Right lobe of liver (tissue), 6 donors: ENCODE measurements around the gene CSNK2B. TPM values are rescaled to one million over a fixed set of nuclear protein-coding genes. Genes with fewer than 3 reads are reported as not detected.

ENCODE experiments used
- ATAC-seq, 4 donors: fragments of 200-7000 bp; cut with Tn5 transposase; one replicate each; pipeline ENCODE4 v1.9.1; 2020; ENCODE audit warnings: mild to moderate bottlenecking in 4 of 4, moderate library complexity in 4 of 4
- DNase-seq, 3 donors: peaks; one replicate each; pipeline ENCODE4 v3.0.0-alpha.2; 2020
- H3K27ac ChIP-seq, 3 donors: fragments of 200-600 bp; one replicate each; pipeline ENCODE4 v1.8.0; 2022
- H3K27me3 ChIP-seq, 2 donors: fragments of 200-600 bp; one replicate each; pipeline ENCODE4 v1.8.0; 2022
- H3K36me3 ChIP-seq, 4 donors: fragments of 200-600 bp; sonication (generic) in 1 of 4; one replicate each; pipeline versions ENCODE4 v1.5.1 to v1.8.0; 2017 to 2022; ENCODE audit warnings: control low read depth in 1 of 4
- H3K4me1 ChIP-seq, 4 donors: fragments of 200-600 bp; sonication (generic) in 1 of 4; one replicate each; pipeline versions ENCODE4 v1.5.1 to v1.8.0; 2017 to 2022; ENCODE audit warnings: control low read depth in 1 of 4
- H3K4me3 ChIP-seq, 3 donors: fragments of 200-600 bp; one replicate each; pipeline ENCODE4 v1.8.0; 2022
- H3K9me3 ChIP-seq, 4 donors: fragments of 200-600 bp; sonication (generic) in 1 of 4; one replicate each; pipeline versions ENCODE4 v1.5.1 to v1.8.0; 2017 to 2022; ENCODE audit warnings: control low read depth in 1 of 4
- CTCF ChIP-seq, 4 donors: fragments of 200-600 bp in 3 of 4; fragments of 450-650 bp in 1 of 4; IDR thresholded peaks; one replicate each; pipeline versions ENCODE4 v1.5.1 to v1.8.0; 2016 to 2022; ENCODE audit warnings: antibody characterized with exemption in 4 of 4, mild to moderate bottlenecking in 2 of 4
- POLR2A ChIP-seq: fragments of 450-650 bp; IDR thresholded peaks from one replicate; pipeline ENCODE4 v1.6.1; 2017; ENCODE audit warnings: antibody characterized with exemption, mild to moderate bottlenecking
- WGBS: methylation state at CpG from one replicate; pipeline ENCODE4 v1.1.6; 2018; ENCODE audit warnings: low coverage, low lambda C conversion rate; ENCODE audit not compliant: insufficient coverage; ENCODE audit errors: missing lambda C conversion rate; 5-methylcytosine and 5-hydroxymethylcytosine counted together
- intact Hi-C, 2 donors: fragments of 100-400 bp; cut with DNase I; formaldehyde crosslinking; loops; one replicate each; pipeline versions ENCODE4 v1.11.2 to v1.14.1; 2022
- total RNA-seq, 6 experiments: library from RNA; depleted of rRNA in 2 of 6; stranded (reverse); fragments of >200 nt in 2 of 6; fragmentation: NEBNext Ultra II Directional in 3 of 6; extraction: Animal tissue kit (Norgen Biotek cat#: 25700) in 3 of 6; gene quantifications; one replicate each; pipeline versions ENCODE4 v1.1.0 to v1.2.4, GENCODE V29; 2016 to 2023
- donor health status: DM: no; HTN: yes; CAD: no.
- donor health status: DM: no; HTN: no; CAD: no.
- donor health status: DM: no; HTN: no; CAD: no.
- donor health status: DM: no; HTN: yes; CAD: no.
- donor health status: DM: no; HTN: yes; CAD: no.

Gene CSNK2B
- total RNA-seq, 6 experiments from 2014 or later = 52.5 to 171 (median 64.5) TPM

- intact Hi-C loops = no loop called here
- no peak for ATAC-seq
- H3K9me3 ChIP-seq = no peaks in the 10 kb centered on the region
- H3K27ac ChIP-seq = peak overlapping the region; percentile 83 to 90 (median 86)
- H3K4me1 ChIP-seq = peaks cover 1 to 22% (median 12%) of the 10 kb centered on the region in 4 donors
- no peak for DNase-seq
- 10% methylated on average over 10 of the region's 17 CpGs for WGBS
- no peaks in the 10 kb centered on the region for H3K27me3 ChIP-seq
- H3K4me3 ChIP-seq = peak overlapping the region; percentile 70 to 93 (median 87)
- TF ChIP-seq CTCF (IDR thresholded peaks at IDR 0.05) = no peak
- TF ChIP-seq POLR2A = no peak
- peaks cover 8 to 23% (median 14%) of the 10 kb centered on the region in 4 donors for H3K36me3 ChIP-seq
Observed at GRCh38 chr6:31663961-31664789, 1.7 kb upstream of the CSNK2B start.

GRCh38 chr6:31664790-31665500 is 935 bp upstream of the CSNK2B start, which contains the start of gene GPANK1:
Gene GPANK1 (minus strand): TSS chr6:31664997. CDS start chr6:31664478, 519 bp downstream.
- H3K4me1 ChIP-seq = peaks cover 1 to 18% (median 8%) of the 10 kb centered on the region in 4 donors
- peak within 1 kb of the TSS; percentile 83 to 90 (median 86) for H3K27ac ChIP-seq
- ATAC-seq (peak; percentile 64 to 72 (median 68)), DNase-seq (peak; percentile 88 to 93 (median 93))
- no peaks in the 10 kb centered on the region for H3K27me3 ChIP-seq
- intact Hi-C loops = no loop called here
- H3K36me3 ChIP-seq = peaks cover 10 to 31% (median 21%) of the 10 kb centered on the region in 4 donors
- no peaks in the 10 kb centered on the region for H3K9me3 ChIP-seq
- under 1% methylated on average over 24 of the region's 39 CpGs for WGBS
- no peak for TF ChIP-seq CTCF (IDR thresholded peaks at IDR 0.05)
- peak; percentile 54 for TF ChIP-seq POLR2A
- peak within 1 kb of the TSS; percentile 70 to 93 (median 87) for H3K4me3 ChIP-seq

- Histone ChIP-seq H3K36me3 (peaks cover 10 to 46% (median 29%) of the 10 kb centered on the region in 4 donors), H3K4me1 (peaks cover 1 to 18% (median 8%) of the 10 kb centered on the region in 4 donors), H3K9me3 (no peaks in the 10 kb centered on the region), H3K27ac (peak overlapping the region; percentile 62 to 90 (median 81)), H3K27me3 (no peaks in the 10 kb centered on the region), H3K4me3 (peak overlapping the region; percentile 70 to 93 (median 87))
- 3% methylated on average over 15 of the region's 15 CpGs for WGBS
- ATAC-seq (no peak), DNase-seq (no peak)
- intact Hi-C loops = no loop called here
- TF ChIP-seq CTCF (IDR thresholded peaks at IDR 0.05) = no peak
- no peak for TF ChIP-seq POLR2A
Observed at GRCh38 chr6:31666337-31666965, 571 bp downstream of the CSNK2B start.

GRCh38 chr6:31669676-31670075 is 3.8 kb downstream of the CSNK2B start, which contains the start of gene LY6G5B:
Gene LY6G5B (plus strand): TSS chr6:31669976. CDS start chr6:31670951, 975 bp downstream.
- H3K27ac ChIP-seq = no peak within 1 kb of the TSS
- H3K4me1 ChIP-seq = peaks cover 0 to 6% (median 0%) of the 10 kb centered on the region in 4 donors
- no peak within 1 kb of the TSS for H3K4me3 ChIP-seq
- no peak for TF ChIP-seq CTCF (IDR thresholded peaks at IDR 0.05)
- TF ChIP-seq POLR2A = no peak
- intact Hi-C loops = loop anchor here in 1 of 2 donors (10.0 kb wide), 1 partner anchor 205 kb away; the partner anchor contains the start of gene SLC44A4
- peaks cover 10 to 55% (median 36%) of the 10 kb centered on the region in 4 donors for H3K36me3 ChIP-seq
- H3K27me3 ChIP-seq = no peaks in the 10 kb centered on the region
- no peaks in the 10 kb centered on the region for H3K9me3 ChIP-seq
- ATAC-seq (no peak), DNase-seq (no peak)
- 81% methylated on average over 7 of the region's 8 CpGs for WGBS
